ENCODE data around the gene KRT80.

GRCh38 chr12:52239767-52240166 lies 48.0 kb upstream of the KRT80 start:
- TF ChIP-seq CTCF (IDR thresholded peaks at IDR 0.05) (no peak), POLR2A (IDR thresholded peaks at IDR 0.05) (no peak)

Measured in suprapubic skin (tissue), 3 donors.